Mammary epithelial cell (primary cell): ENCODE measurements around the gene GRID2.

Experiments used
- CTCF ChIP-seq, 2 donors: IDR thresholded peaks in 1 of 2; conservative IDR thresholded peaks in 1 of 2; 2 replicates each; pipeline ENCODE4 v1.5.1; 2011 to 2012; ENCODE audit warnings: inconsistent platforms in 2 of 2, low read length in 2 of 2, mild to moderate bottlenecking in 2 of 2, control low read depth in 1 of 2, low read depth in 1 of 2; ENCODE audit not compliant: insufficient read depth in 1 of 2; ENCODE audit errors: extremely low read depth in 1 of 2
- EZH2 ChIP-seq: IDR thresholded peaks from 2 replicates; pipeline ENCODE4 v1.6.1; 2012; ENCODE audit warnings: low read length, inconsistent platforms, borderline replicate concordance

- no peak for TF ChIP-seq CTCF (conservative IDR thresholded peaks at IDR 0.05 in 1 of 2, IDR thresholded peaks at IDR 0.05 in 1 of 2; ENCODE audit: extremely low read depth in 1 of 2, insufficient read depth in 1 of 2, low read depth in 1 of 2, low read length in 2 of 2)
- no peak for TF ChIP-seq EZH2
Observed at GRCh38 chr4:93772858-93773257, 1469.1 kb downstream of the GRID2 start.
